Lower lobe of right lung (tissue), 2 donors: ENCODE data around the gene TRABD2A. TPM values are rescaled to one million over a fixed set of nuclear protein-coding genes. Genes with fewer than 3 reads are reported as not detected.
A peak's percentile ranks its signal among the peaks of the same experiment; 100 is the strongest.

Experiments
- ATAC-seq, 2 donors: fragments of 200-7000 bp; cut with Tn5 transposase; one replicate each; pipeline ENCODE4 v1.9.1; 2020 to 2022; ENCODE audit warnings: mild to moderate bottlenecking in 2 of 2, moderate library complexity in 2 of 2
- DNase-seq: peaks from one replicate; pipeline ENCODE4 v3.0.0-alpha.2; 2020
- H3K27ac ChIP-seq: fragments of 200-600 bp; one replicate; pipeline ENCODE4 v1.8.0; 2022
- H3K27me3 ChIP-seq: fragments of 200-600 bp; one replicate; pipeline ENCODE4 v1.8.0; 2022; ENCODE audit warnings: low read depth
- H3K36me3 ChIP-seq: fragments of 200-600 bp; one replicate; pipeline ENCODE4 v1.8.0; 2022; ENCODE audit warnings: mild to moderate bottlenecking
- H3K4me1 ChIP-seq: fragments of 200-600 bp; one replicate; pipeline ENCODE4 v1.8.0; 2022
- H3K4me3 ChIP-seq: fragments of 200-600 bp; one replicate; pipeline ENCODE4 v1.8.0; 2022; ENCODE audit warnings: mild to moderate bottlenecking
- H3K9me3 ChIP-seq: fragments of 200-600 bp; one replicate; pipeline ENCODE4 v1.8.0; 2022
- intact Hi-C: fragments of 100-400 bp; cut with DNase I; formaldehyde crosslinking; loops from one replicate; pipeline ENCODE4 v1.11.0; 2022
- total RNA-seq: library from RNA; stranded (reverse); fragmentation: NEBNext Ultra II Directional; extraction: Animal tissue kit (Norgen Biotek cat#: 25700); gene quantifications from one replicate; pipeline ENCODE4 v1.2.1, GENCODE V29; 2021
- TF ChIP-seq, protein P1 (sequence below): fragments of 200-600 bp; IDR thresholded peaks from one replicate; pipeline ENCODE4 v1.8.0; 2022; ENCODE audit warnings: antibody characterized with exemption, mild to moderate bottlenecking
- donor health status: DM: no; HTN: yes; CAD: no; lungs with severe emphysema.

TRABD2A gene
- total RNA-seq, 1 donor from 2014 or later, result 5.4 TPM

DNA sequence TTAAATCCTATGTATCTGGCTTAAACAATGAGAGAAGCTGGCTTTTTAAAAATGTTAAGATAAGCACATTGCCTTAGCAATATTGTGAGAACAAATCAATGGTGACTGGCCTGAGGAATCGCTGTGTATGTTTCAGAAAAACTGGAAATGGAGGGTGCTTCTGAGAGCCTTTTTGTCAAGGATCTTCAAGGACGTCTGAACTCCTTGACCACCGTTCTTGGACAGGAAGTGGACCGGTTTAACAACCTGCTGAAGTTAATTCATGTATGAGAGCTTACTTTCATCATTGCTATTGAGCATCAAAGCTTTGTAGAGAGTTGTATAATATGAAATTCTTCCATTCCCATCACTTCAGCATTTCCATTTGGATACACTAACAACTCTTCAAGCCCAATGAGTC, 72.6 kb downstream of the TRABD2A start:
- H3K27me3 ChIP-seq, result no peaks in the 10 kb centered on the region
- intact Hi-C loops, result no loop called here
- peak overlapping the region; percentile 21 for H3K27ac ChIP-seq
- TF ChIP-seq, protein P1, sequence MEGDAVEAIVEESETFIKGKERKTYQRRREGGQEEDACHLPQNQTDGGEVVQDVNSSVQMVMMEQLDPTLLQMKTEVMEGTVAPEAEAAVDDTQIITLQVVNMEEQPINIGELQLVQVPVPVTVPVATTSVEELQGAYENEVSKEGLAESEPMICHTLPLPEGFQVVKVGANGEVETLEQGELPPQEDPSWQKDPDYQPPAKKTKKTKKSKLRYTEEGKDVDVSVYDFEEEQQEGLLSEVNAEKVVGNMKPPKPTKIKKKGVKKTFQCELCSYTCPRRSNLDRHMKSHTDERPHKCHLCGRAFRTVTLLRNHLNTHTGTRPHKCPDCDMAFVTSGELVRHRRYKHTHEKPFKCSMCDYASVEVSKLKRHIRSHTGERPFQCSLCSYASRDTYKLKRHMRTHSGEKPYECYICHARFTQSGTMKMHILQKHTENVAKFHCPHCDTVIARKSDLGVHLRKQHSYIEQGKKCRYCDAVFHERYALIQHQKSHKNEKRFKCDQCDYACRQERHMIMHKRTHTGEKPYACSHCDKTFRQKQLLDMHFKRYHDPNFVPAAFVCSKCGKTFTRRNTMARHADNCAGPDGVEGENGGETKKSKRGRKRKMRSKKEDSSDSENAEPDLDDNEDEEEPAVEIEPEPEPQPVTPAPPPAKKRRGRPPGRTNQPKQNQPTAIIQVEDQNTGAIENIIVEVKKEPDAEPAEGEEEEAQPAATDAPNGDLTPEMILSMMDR, result no peak
- peaks cover 16% of the 10 kb centered on the region for H3K4me1 ChIP-seq
- H3K9me3 ChIP-seq, result no peaks in the 10 kb centered on the region
- H3K36me3 ChIP-seq, result no peaks in the 10 kb centered on the region
- no peak overlapping the region for H3K4me3 ChIP-seq
- DNase-seq (no peak), ATAC-seq (peak; percentile 75 to 83)

GRCh38 chr2:84807063-84807485, 73.8 kb downstream of the TRABD2A start:
- no peaks in the 10 kb centered on the region for H3K36me3 ChIP-seq
- no peak overlapping the region for H3K4me3 ChIP-seq
- H3K4me1 ChIP-seq, result peaks cover 16% of the 10 kb centered on the region
- intact Hi-C loops, result no loop called here
- TF ChIP-seq, protein P1, result no peak
- no peaks in the 10 kb centered on the region for H3K9me3 ChIP-seq
- DNase-seq (peak; percentile 52), ATAC-seq (peak; percentile 86 to 91)
- no peaks in the 10 kb centered on the region for H3K27me3 ChIP-seq
- peak overlapping the region; percentile 75 for H3K27ac ChIP-seq

DNA sequence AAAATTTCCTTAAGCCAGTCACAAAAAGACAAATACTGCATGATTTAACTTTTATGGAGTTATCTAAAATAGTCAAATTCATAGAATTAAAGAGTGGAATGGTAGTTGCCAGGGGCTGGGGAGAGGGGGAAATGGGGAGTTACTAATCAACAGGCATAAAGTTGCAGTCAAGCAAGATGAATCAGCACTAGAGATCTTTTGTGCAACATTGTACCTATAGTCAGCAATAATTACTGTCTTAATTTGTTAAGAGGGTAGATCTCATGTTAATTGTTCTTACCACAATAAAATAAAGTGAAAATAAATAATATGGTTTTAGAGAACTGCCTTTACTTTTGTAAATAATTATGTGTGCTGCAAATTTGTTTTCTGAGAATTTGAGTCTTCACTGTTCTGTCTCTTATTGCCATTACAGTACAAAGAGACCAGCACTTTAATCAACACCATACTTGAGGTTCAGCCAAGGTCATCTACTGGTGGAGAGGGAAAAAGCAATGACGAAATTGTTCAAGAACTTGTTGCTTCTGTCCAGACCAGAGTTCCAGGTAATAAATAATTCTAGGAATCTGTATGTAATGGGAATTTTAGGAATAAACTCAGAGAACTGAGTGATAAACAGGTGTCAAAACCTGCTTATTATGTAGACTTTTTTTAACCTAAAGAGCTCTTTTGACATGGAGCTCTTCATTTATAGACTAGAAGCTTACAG, 75.5 kb downstream of the TRABD2A start:
- Histone ChIP-seq H3K27me3 (no peaks in the 10 kb centered on the region), H3K4me3 (no peak overlapping the region), H3K9me3 (no peaks in the 10 kb centered on the region), H3K36me3 (no peaks in the 10 kb centered on the region), H3K4me1 (peaks cover 16% of the 10 kb centered on the region), H3K27ac (no peak overlapping the region)
- TF ChIP-seq, protein P1, result no peak
- ATAC-seq, result peak in 1 of 2 donors; percentile 57
- DNase-seq, result no peak
- intact Hi-C loops, result no loop called here

DNA sequence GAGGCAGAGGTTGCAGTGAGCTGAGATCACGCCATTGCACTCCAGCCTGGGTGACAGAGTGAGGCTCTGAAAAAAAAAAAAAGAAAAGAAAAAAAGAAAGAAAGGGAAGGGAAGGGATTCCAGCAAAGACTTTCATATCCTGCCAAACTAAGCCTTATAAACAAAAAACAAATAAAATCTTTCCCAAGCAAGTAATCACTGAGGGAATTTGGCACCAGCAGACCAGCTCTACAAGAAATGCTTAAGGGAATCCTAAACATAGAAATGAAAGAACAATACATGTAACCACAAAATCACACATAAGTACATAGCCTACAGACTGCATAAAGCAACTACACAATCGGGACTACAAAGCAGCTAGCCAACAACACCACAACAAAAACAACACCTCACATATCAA, 79.1 kb downstream of the TRABD2A start:
- Histone ChIP-seq H3K27me3 (no peaks in the 10 kb centered on the region), H3K4me3 (no peak overlapping the region), H3K36me3 (no peaks in the 10 kb centered on the region), H3K4me1 (peaks cover 8% of the 10 kb centered on the region), H3K9me3 (no peaks in the 10 kb centered on the region), H3K27ac (no peak overlapping the region)
- TF ChIP-seq, protein P1, result no peak
- no peak for ATAC-seq
- no peak for DNase-seq
- intact Hi-C loops, result no loop called here

DNA sequence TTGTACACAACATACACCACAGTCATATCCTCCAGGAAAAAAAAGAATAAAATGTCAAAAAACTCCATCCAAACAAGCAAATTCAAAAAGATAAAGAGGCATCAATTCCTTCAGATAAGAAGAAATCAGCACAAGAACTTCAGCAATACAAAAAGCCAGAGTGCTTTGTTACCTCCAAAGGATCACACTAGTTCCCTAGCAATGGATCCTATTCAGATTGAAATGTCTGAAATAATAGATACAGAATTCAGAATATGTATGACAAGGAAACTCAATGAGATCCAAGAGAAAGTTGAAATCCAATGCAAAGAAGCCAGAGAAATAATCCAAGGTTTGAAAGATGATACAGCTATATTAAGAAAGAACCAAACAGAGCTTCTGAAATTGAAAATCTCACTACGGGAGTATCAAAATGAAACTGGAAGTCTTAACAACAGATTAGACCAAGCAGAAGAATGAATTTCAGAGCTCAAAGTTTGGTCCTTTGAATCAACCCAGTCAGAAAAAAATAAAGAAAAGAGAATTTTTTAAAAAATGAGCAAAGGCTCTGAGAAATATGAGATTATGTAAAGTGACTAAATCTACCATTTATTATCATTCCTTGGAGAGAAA, 80.6 kb downstream of the TRABD2A start:
- TF ChIP-seq, protein P1, result no peak
- H3K27me3 ChIP-seq, result no peaks in the 10 kb centered on the region
- H3K4me3 ChIP-seq, result no peak overlapping the region
- H3K27ac ChIP-seq, result no peak overlapping the region
- H3K36me3 ChIP-seq, result no peaks in the 10 kb centered on the region
- DNase-seq, result no peak
- intact Hi-C loops, result no loop called here
- no peaks in the 10 kb centered on the region for H3K9me3 ChIP-seq
- H3K4me1 ChIP-seq, result no peaks in the 10 kb centered on the region
- ATAC-seq, result no peak
